H9 (cell line): Measurements from ENCODE around the gene CFAP61. TPM values are rescaled to one million over a fixed set of nuclear protein-coding genes. Genes with fewer than 3 reads are reported as not detected.

Experiments
- DNase-seq: peaks from one replicate; pipeline ENCODE4 v3.0.0-alpha.2; 2017
- H2AFZ ChIP-seq: one replicate; pipeline ENCODE4 v1.6.1; 2013; ENCODE audit warnings: mild to moderate bottlenecking, low read length, control low read depth, moderate library complexity
- H2AK5ac ChIP-seq: 2 replicates; pipeline ENCODE4 v1.6.1; 2013; ENCODE audit warnings: low read length, control low read depth, mixed read lengths; ENCODE audit not compliant: insufficient read length
- H2BK120ac ChIP-seq: one replicate; pipeline ENCODE4 v1.6.1; 2013; ENCODE audit warnings: low read depth, mild to moderate bottlenecking, low read length, control low read depth, inconsistent platforms; ENCODE audit not compliant: poor library complexity, severe bottlenecking
- H2BK12ac ChIP-seq: 2 replicates; pipeline ENCODE4 v1.6.1; 2013; ENCODE audit warnings: low read length, control low read depth, mixed read lengths, low read depth; ENCODE audit not compliant: insufficient read length
- H2BK15ac ChIP-seq: 2 replicates; pipeline ENCODE4 v1.6.1; 2013; ENCODE audit warnings: low read depth, low read length, control low read depth
- H2BK20ac ChIP-seq: one replicate; pipeline ENCODE4 v1.6.1; 2013; ENCODE audit warnings: low read depth, mild to moderate bottlenecking, low read length, control low read depth, inconsistent platforms; ENCODE audit not compliant: poor library complexity, severe bottlenecking
- H2BK5ac ChIP-seq: 2 replicates; pipeline ENCODE4 v1.6.1; 2013; ENCODE audit warnings: low read length, control low read depth, mixed read lengths; ENCODE audit not compliant: insufficient read length
- H3K14ac ChIP-seq: 2 replicates; pipeline ENCODE4 v1.6.1; 2013; ENCODE audit warnings: low read length, control low read depth; ENCODE audit not compliant: insufficient read depth
- H3K18ac ChIP-seq: 2 replicates; pipeline ENCODE4 v1.6.1; 2013; ENCODE audit warnings: low read depth, mild to moderate bottlenecking, mixed read lengths, low read length, control low read depth; ENCODE audit not compliant: insufficient read length
- H3K23ac ChIP-seq: 2 replicates; pipeline ENCODE4 v1.6.1; 2013; ENCODE audit warnings: low read length, control low read depth, mixed read lengths, low read depth; ENCODE audit not compliant: insufficient read length
- H3K23me2 ChIP-seq: 2 replicates; pipeline ENCODE4 v1.6.1; 2013; ENCODE audit warnings: low read depth, mild to moderate bottlenecking, mixed read lengths, low read length, control low read depth; ENCODE audit not compliant: insufficient read length, poor library complexity, severe bottlenecking
- H3K27ac ChIP-seq: 2 replicates; pipeline ENCODE4 v1.5.1; 2013; ENCODE audit warnings: low read length, control low read depth, mixed read lengths, low read depth; ENCODE audit not compliant: insufficient read length
- H3K27me3 ChIP-seq: 2 replicates; pipeline ENCODE4 v1.6.1; 2013; ENCODE audit warnings: low read length, control low read depth, inconsistent platforms; ENCODE audit not compliant: insufficient read depth
- H3K4ac ChIP-seq: 2 replicates; pipeline ENCODE4 v1.6.1; 2013; ENCODE audit warnings: low read depth, mild to moderate bottlenecking, control low read depth, inconsistent platforms, low read length, moderate library complexity
- H3K4me1 ChIP-seq: 2 replicates; pipeline ENCODE4 v1.6.1; 2013; ENCODE audit warnings: low read length, control low read depth, inconsistent platforms; ENCODE audit not compliant: insufficient read depth
- H3K4me2 ChIP-seq: 2 replicates; pipeline ENCODE4 v1.6.1; 2013; ENCODE audit warnings: low read length, control low read depth, mixed read lengths; ENCODE audit not compliant: insufficient read length, insufficient read depth
- H3K56ac ChIP-seq: 2 replicates; pipeline ENCODE4 v1.6.1; 2013; ENCODE audit warnings: low read depth, mild to moderate bottlenecking, mixed read lengths, low read length, control low read depth; ENCODE audit not compliant: insufficient read length
- H3K79me1 ChIP-seq: 2 replicates; pipeline ENCODE4 v1.6.1; 2013; ENCODE audit warnings: low read depth, mild to moderate bottlenecking, moderate library complexity, low read length, control low read depth, inconsistent platforms; ENCODE audit not compliant: insufficient read depth, poor library complexity, severe bottlenecking
- H3K79me2 ChIP-seq: 2 replicates; pipeline ENCODE4 v1.6.1; 2013; ENCODE audit warnings: low read length, control low read depth, inconsistent platforms; ENCODE audit not compliant: insufficient read depth
- H3K9ac ChIP-seq: 2 replicates; pipeline ENCODE4 v1.6.1; 2013; ENCODE audit warnings: low read length, control low read depth, mixed read lengths; ENCODE audit not compliant: insufficient read length; ENCODE audit errors: extremely low read depth
- H3K9me3 ChIP-seq: one replicate; pipeline ENCODE4 v1.6.1; 2013; ENCODE audit warnings: low read depth, low read length, inconsistent platforms; ENCODE audit not compliant: control insufficient read depth
- H3T11ph ChIP-seq: one replicate; pipeline ENCODE4 v1.6.1; 2013; ENCODE audit warnings: mild to moderate bottlenecking, low read length, control low read depth, inconsistent platforms
- H4K20me1 ChIP-seq: one replicate; pipeline ENCODE4 v1.6.1; 2013; ENCODE audit not compliant: control insufficient read depth, insufficient read length, insufficient read depth
- H4K5ac ChIP-seq: 2 replicates; pipeline ENCODE4 v1.6.1; 2013; ENCODE audit warnings: low read depth, mild to moderate bottlenecking, mixed read lengths, low read length, control low read depth; ENCODE audit not compliant: insufficient read length
- H4K8ac ChIP-seq: replicated peaks from 2 replicates; pipeline ENCODE4 v1.6.1; 2013; ENCODE audit warnings: low read length, control low read depth, mixed read lengths, low read depth; ENCODE audit not compliant: insufficient read length
- H4K91ac ChIP-seq: 2 replicates; pipeline ENCODE4 v1.6.1; 2013; ENCODE audit warnings: low read depth, mild to moderate bottlenecking, moderate library complexity, mixed read lengths, low read length, control low read depth; ENCODE audit not compliant: insufficient read length
- H3K27ac Mint-ChIP-seq, 3 experiments: 2 replicates in 2 of 3; 3 replicates in 1 of 3; pipeline ENCODE4 v1.8.0; 2020 to 2021; ENCODE audit warnings: mixed read lengths in 3 of 3, mild to moderate bottlenecking in 1 of 3, moderate library complexity in 1 of 3
- H3K27me3 Mint-ChIP-seq: 2 replicates; pipeline ENCODE4 v1.8.0; 2021; ENCODE audit warnings: low read depth, mild to moderate bottlenecking, moderate library complexity, mixed read lengths
- H3K36me3 Mint-ChIP-seq, 3 experiments: 2 replicates in 2 of 3; 3 replicates in 1 of 3; pipeline ENCODE4 v1.8.0; 2020 to 2021; ENCODE audit warnings: low read depth in 3 of 3, mixed read lengths in 3 of 3; ENCODE audit not compliant: insufficient read depth in 1 of 3
- H3K4me1 Mint-ChIP-seq, 2 experiments: 2 replicates each; pipeline ENCODE4 v1.8.0; 2020; ENCODE audit warnings: mixed read lengths in 2 of 2
- H3K4me3 Mint-ChIP-seq, 2 experiments: 2 replicates in 1 of 2; 3 replicates in 1 of 2; pipeline ENCODE4 v1.8.0; 2020 to 2021; ENCODE audit warnings: mild to moderate bottlenecking in 2 of 2, mixed read lengths in 2 of 2, moderate library complexity in 1 of 2
- H3K9me3 Mint-ChIP-seq, 2 experiments: 2 replicates in 1 of 2; 3 replicates in 1 of 2; pipeline ENCODE4 v1.8.0; 2020; ENCODE audit warnings: mild to moderate bottlenecking in 2 of 2, mixed read lengths in 2 of 2, moderate library complexity in 1 of 2
- WGBS: extraction: QIAGEN DNeasy Blood & Tissue Kit; methylation state at CpG from one replicate; pipeline ENCODE4 v1.1.7; 2013; ENCODE audit warnings: missing lambda C conversion rate, low lambda C conversion rate, mixed read lengths; ENCODE audit not compliant: insufficient read length; ENCODE audit errors: extremely low coverage; 5-methylcytosine and 5-hydroxymethylcytosine counted together
- total RNA-seq: library from RNA; stranded (reverse); gene quantifications from 2 replicates; pipeline ENCODE4 v1.2.1, GENCODE V29; 2021
- TF ChIP-seq, protein P1 (sequence below): fragments of 200-600 bp; sonication (generic); conservative IDR thresholded peaks from 3 replicates; pipeline ENCODE4 v1.8.0; 2021; ENCODE audit warnings: antibody characterized with exemption, mild to moderate bottlenecking

Gene CFAP61
- total RNA-seq, 1 experiment from 2014 or later, result 0.44 TPM

DNA sequence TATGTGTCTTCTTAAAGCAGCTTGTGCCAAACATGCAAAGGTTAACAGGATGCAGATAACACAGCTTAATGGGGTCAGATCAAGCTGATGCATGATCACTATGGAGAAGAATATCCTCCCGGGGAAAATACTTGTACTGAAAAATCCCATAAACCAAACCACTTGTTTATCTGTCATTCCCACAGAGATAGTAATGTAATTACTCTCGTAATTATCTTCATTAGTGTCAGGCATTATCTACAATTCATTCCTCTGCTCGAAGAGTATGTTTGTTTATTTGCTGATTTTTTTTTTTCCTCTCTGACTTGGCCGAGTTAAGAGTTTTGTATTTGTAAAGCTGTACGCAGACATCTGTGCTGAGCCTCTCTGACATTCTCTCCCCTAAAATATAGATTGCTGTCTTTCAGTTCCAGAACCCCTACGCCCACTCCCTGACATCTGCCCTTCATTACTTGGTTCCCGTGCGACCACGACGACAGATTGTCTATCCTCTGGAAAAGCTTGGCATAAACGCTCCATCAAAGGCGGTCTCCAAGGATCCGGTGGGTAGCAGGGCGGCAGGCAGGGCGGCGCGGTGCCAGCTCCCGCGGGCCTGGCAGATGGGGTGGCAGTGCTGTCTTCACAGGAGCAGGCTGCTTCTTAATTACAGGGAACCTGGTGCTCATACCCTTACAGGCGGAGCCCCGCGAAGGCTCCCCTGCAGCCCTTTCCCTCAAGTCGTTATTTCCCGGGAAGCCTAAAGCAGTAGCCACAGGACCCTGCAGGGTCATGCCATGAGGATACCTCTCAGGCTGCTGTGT is 147.2 kb downstream of the CFAP61 start:
- Histone ChIP-seq H2BK120ac (no peak overlapping the region), H4K8ac (no peak overlapping the region), H3K9me3 (no peaks in the 10 kb centered on the region), H3K4me2 (no peak overlapping the region), H3K14ac (no peak overlapping the region), H2BK15ac (no peak overlapping the region), H2BK5ac (no peak overlapping the region), H3K4ac (no peak overlapping the region), H3T11ph (no peak overlapping the region), H2AFZ (peak overlapping the region; percentile 71), H3K27ac (no peak overlapping the region), H3K79me1 (no peaks in the 10 kb centered on the region), H3K18ac (no peak overlapping the region), H3K79me2 (no peaks in the 10 kb centered on the region), H4K20me1 (no peaks in the 10 kb centered on the region), H2BK12ac (no peak overlapping the region), H4K5ac (no peak overlapping the region), H3K9ac (no peak overlapping the region), H2AK5ac (no peak overlapping the region), H4K91ac (no peak overlapping the region), H3K27me3 (no peaks in the 10 kb centered on the region), H3K23me2 (no peaks in the 10 kb centered on the region), H2BK20ac (no peak overlapping the region), H3K4me1 (no peaks in the 10 kb centered on the region; the same call in 1 of the 2 replicates), H3K56ac (no peak overlapping the region), H3K23ac (no peak overlapping the region)
- Mint-ChIP-seq H3K4me3 (no peak overlapping the region), H3K9me3 (no peaks in the 10 kb centered on the region), H3K27me3 (no peaks in the 10 kb centered on the region), H3K4me1 (peaks cover 17 to 26% of the 10 kb centered on the region in 2 experiments), H3K27ac (no peak overlapping the region), H3K36me3 (no peaks in the 10 kb centered on the region)
- TF ChIP-seq, protein P1, sequence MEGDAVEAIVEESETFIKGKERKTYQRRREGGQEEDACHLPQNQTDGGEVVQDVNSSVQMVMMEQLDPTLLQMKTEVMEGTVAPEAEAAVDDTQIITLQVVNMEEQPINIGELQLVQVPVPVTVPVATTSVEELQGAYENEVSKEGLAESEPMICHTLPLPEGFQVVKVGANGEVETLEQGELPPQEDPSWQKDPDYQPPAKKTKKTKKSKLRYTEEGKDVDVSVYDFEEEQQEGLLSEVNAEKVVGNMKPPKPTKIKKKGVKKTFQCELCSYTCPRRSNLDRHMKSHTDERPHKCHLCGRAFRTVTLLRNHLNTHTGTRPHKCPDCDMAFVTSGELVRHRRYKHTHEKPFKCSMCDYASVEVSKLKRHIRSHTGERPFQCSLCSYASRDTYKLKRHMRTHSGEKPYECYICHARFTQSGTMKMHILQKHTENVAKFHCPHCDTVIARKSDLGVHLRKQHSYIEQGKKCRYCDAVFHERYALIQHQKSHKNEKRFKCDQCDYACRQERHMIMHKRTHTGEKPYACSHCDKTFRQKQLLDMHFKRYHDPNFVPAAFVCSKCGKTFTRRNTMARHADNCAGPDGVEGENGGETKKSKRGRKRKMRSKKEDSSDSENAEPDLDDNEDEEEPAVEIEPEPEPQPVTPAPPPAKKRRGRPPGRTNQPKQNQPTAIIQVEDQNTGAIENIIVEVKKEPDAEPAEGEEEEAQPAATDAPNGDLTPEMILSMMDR, result no peak
- WGBS, result no CpG with 5 or more reads among the region's 24 CpGs
- DNase-seq, result no peak
